NCI-H1092 treated with DMSO at 0.1 percent for 48 hours (cell line): ENCODE results near the gene SOST.
A peak's percentile ranks its signal among the peaks of the same experiment; 100 is the strongest.
"Not testable (repeated sequence)": the region's sequence is repeated elsewhere in the genome, so short reads cannot be mapped to it uniquely, and the experiment has no call there.

ENCODE experiments used
- DNase-seq: peaks from one replicate; lab custom pipeline; 2025; lab: John Stamatoyannopoulos, UW

Gene SOST

GRCh38 chr17:43758497-43759174 is at the start of gene SOST:
TSS of gene SOST (minus strand) at chr17:43758791. CDS start at chr17:43758741, 50 bp downstream.
- DNase-seq: no peak

GRCh38 chr17:43808076-43808475 is 49.5 kb upstream of the SOST start:
- DNase-seq: no peak

GRCh38 chr17:43805117-43805516 is 46.5 kb upstream of the SOST start:
- DNase-seq: no peak

- no peak for DNase-seq
Observed at GRCh38 chr17:43803758-43804157, 45.2 kb upstream of the SOST start.

- DNase-seq: no peak
Observed at GRCh38 chr17:43801844-43802243, 43.3 kb upstream of the SOST start.

- DNase-seq: no peak
Observed at GRCh38 chr17:43800736-43801135, 42.1 kb upstream of the SOST start.

GRCh38 chr17:43799047-43799446 is 40.5 kb upstream of the SOST start:
- no peak for DNase-seq

GRCh38 chr17:43798024-43798423 is 39.4 kb upstream of the SOST start:
- DNase-seq: not testable (repeated sequence)

- DNase-seq: not testable (repeated sequence)
Observed at GRCh38 chr17:43792668-43793067, 34.1 kb upstream of the SOST start.

GRCh38 chr17:43791589-43791988 is 33.0 kb upstream of the SOST start:
- no peak for DNase-seq

- peak; percentile 37 for DNase-seq
Observed at GRCh38 chr17:43790311-43790940, 31.8 kb upstream of the SOST start.

- no peak for DNase-seq
Observed at GRCh38 chr17:43789482-43789881, 30.9 kb upstream of the SOST start.

- DNase-seq: no peak
Observed at GRCh38 chr17:43788540-43788939, 29.9 kb upstream of the SOST start.

GRCh38 chr17:43787728-43788127 is 29.1 kb upstream of the SOST start:
- no peak for DNase-seq

- DNase-seq: no peak
Observed at GRCh38 chr17:43784628-43785101, 26.1 kb upstream of the SOST start.

GRCh38 chr17:43784068-43784467 is 25.5 kb upstream of the SOST start:
- no peak for DNase-seq

GRCh38 chr17:43782913-43783680 is 24.5 kb upstream of the SOST start:
- no peak for DNase-seq

- no peak for DNase-seq
Observed at GRCh38 chr17:43780135-43780534, 21.5 kb upstream of the SOST start, which contains the start of gene CFAP97D1. TSS of gene CFAP97D1 (plus strand) at chr17:43780435. CDS start at chr17:43780463, 28 bp downstream.

GRCh38 chr17:43779145-43780125 is 20.8 kb upstream of the SOST start:
- DNase-seq: peak; percentile 49

- peak; percentile 60 for DNase-seq
Observed at GRCh38 chr17:43778337-43779144, 19.9 kb upstream of the SOST start, which contains the start of gene DUSP3. TSS of gene DUSP3 (minus strand) at chr17:43778977. CDS start at chr17:43778924, 53 bp downstream.
